GM12872 (cell line): ENCODE data around the gene TFF1.

ENCODE experiments used
- CTCF ChIP-seq: IDR thresholded peaks from 3 replicates; pipeline ENCODE4 v1.5.1; 2011; ENCODE audit warnings: low read depth, mild to moderate bottlenecking, low read length, moderate library complexity; ENCODE audit not compliant: insufficient read depth

TFF1 gene

GRCh38 chr21:42378418-42378817 is 12.1 kb upstream of the TFF1 start:
- no peak for TF ChIP-seq CTCF

- no peak for TF ChIP-seq CTCF
Measured at GRCh38 chr21:42377951-42378340, 11.6 kb upstream of the TFF1 start.

GRCh38 chr21:42377211-42377950 is 11.0 kb upstream of the TFF1 start:
- TF ChIP-seq CTCF: no peak

GRCh38 chr21:42376338-42376982 is 10.1 kb upstream of the TFF1 start:
- no peak for TF ChIP-seq CTCF

GRCh38 chr21:42375966-42376337 is 9.6 kb upstream of the TFF1 start:
- TF ChIP-seq CTCF: no peak

GRCh38 chr21:42375506-42375905 is 9.2 kb upstream of the TFF1 start:
- no peak for TF ChIP-seq CTCF

- TF ChIP-seq CTCF: no peak
Measured at GRCh38 chr21:42374864-42375499, 8.6 kb upstream of the TFF1 start.
